NCI-H82 (cell line): Measurements from ENCODE around the gene FBXL12.
"Not testable (repeated sequence)": the region's sequence is repeated elsewhere in the genome, so short reads cannot be mapped to it uniquely, and the experiment has no call there.

Experiments
- DNase-seq: peaks from one replicate; lab custom pipeline; 2025; lab: John Stamatoyannopoulos, UW

FBXL12 gene

DNA sequence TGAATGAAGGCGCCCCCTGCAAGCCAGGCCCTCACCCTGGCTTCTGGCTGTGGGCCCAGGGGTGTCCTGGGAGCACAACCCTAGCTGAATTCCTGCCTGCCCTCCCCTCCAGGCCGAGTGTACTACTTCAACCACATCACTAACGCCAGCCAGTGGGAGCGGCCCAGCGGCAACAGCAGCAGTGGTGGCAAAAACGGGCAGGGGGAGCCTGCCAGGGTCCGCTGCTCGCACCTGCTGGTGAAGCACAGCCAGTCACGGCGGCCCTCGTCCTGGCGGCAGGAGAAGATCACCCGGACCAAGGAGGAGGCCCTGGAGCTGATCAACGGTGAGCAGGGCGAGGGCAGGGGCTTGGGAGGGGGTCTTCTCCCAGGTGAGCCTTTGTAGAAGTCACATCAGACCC lies 19.4 kb upstream of the FBXL12 start:
- DNase-seq = no peak

DNA sequence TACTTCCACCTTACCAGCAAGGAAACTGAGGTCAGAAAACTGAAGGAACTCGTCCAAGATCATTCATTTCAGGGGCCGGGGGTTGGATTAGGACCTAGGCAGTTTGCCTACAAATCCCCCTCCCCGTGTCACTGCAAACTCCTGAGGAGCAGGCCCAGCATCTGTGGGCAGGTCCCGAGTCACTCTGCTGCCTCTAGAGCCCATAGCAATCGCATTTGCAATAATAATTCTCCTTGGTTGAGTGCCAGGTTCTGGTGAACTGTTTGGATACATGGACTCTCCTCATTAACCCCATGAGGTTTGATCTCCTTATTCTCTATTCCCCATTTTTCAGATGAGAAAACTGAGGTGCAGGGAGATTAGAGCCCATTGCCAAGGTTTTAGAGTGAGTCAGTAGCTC lies 17.1 kb upstream of the FBXL12 start:
- peak; percentile 50 for DNase-seq

DNA sequence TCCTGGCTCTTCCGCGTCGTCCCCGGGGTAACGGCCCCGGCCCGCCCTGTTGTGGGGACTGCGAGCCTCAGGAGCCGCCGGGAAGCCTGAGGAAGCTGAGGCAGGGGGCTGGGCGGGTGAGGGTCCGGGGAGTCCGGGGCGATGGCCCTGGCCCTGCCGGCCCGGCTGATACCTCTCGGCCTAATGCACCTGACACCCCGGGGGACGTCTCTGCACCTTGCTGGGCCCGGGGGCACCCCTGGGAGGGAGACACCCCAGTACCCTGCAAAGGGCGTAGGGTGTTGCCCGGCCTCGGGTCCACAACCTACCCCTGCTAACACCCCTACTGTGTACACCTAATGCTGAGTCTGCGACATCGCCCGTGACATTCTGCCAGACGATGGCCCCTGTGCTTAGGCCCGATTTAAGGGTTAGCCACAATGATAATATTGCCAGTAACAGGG lies 16.6 kb upstream of the FBXL12 start:
- DNase-seq = no peak

DNA sequence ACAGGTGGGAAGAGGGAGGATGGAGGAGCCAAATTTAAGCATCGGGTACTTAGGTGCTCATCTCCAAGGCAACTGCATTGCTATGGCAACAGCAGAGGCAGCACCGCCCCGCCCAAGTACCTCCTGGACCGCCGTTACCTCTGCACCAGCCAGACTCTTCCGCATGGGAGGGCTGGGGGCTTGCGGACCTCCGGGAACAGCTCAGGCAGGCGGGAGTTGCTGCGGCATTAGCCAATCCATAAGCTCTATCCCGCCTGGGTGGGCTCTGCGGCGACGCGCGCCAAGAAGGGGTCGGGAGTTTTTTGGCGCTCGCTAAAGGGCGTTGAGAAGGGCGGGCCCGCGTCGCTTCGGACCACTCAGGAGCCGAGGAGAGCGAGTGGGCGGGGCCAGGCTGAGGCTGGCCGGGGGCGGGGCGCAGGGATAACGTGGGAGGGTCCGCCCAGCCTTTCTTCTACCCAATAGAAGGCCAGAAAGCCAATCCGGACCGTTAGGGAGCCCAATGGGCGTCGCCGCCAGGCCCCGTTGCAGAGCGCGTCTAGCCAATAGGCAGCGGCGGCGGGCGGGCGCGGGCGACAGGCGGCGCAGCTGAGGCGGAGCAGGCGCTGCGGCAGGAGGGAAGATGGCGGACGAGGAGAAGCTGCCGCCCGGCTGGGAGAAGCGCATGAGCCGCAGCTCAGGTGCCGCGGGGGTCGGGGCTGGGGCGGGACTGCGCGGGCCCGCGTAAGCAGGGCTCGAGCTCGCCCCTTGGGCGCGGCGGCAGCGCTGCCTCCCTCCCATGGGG lies 16.0 kb upstream of the FBXL12 start, which contains the start of gene PIN1:
TSS of gene PIN1 (plus strand) at position 593 of the 781 bp plus-strand sequence. CDS start at position 620, 27 bp downstream.
- peak; percentile 99 for DNase-seq

DNA sequence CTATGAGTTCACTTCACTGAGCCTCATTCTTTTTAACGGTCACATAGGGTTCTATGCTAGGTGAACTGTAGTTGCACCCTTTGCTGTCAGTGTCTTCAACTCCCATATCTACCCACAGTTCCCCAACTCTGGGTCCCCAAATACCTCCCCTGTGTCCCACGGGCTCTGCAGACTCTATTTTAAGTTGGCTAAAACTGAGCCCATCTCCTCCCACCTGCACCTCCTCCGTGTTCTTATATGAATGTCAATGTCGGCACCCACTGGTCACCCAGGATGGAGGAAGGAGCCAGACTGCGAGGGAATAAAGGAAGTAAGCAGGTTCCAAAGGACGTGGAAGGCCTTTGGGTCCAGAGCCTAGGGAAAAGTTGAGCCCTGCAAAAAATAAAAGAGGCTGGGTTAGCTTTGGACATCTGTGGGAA lies 15.4 kb upstream of the FBXL12 start:
- DNase-seq = no peak

DNA sequence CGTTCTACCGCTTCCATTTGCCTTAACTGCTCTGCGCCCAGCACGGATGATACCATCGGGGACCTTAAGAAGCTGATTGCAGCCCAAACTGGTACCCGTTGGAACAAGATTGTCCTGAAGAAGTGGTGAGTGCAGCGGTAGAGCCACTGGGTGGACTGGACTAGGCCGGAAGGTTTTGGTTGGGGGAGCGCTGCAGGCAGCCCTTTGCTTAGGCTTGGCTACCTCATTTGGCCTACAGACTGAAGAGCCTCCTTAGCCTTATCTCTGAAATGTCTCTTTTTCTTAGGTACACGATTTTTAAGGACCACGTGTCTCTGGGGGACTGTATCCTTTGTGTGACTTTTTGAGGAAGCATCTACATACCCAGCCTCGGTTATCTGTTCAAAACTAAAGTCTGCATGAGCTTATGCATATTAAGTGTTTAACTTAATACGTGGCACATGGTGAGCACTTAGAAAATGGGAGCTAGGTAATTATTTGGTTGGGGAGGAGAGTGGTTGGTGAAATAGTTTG lies 9.7 kb upstream of the FBXL12 start:
- no peak for DNase-seq

DNA sequence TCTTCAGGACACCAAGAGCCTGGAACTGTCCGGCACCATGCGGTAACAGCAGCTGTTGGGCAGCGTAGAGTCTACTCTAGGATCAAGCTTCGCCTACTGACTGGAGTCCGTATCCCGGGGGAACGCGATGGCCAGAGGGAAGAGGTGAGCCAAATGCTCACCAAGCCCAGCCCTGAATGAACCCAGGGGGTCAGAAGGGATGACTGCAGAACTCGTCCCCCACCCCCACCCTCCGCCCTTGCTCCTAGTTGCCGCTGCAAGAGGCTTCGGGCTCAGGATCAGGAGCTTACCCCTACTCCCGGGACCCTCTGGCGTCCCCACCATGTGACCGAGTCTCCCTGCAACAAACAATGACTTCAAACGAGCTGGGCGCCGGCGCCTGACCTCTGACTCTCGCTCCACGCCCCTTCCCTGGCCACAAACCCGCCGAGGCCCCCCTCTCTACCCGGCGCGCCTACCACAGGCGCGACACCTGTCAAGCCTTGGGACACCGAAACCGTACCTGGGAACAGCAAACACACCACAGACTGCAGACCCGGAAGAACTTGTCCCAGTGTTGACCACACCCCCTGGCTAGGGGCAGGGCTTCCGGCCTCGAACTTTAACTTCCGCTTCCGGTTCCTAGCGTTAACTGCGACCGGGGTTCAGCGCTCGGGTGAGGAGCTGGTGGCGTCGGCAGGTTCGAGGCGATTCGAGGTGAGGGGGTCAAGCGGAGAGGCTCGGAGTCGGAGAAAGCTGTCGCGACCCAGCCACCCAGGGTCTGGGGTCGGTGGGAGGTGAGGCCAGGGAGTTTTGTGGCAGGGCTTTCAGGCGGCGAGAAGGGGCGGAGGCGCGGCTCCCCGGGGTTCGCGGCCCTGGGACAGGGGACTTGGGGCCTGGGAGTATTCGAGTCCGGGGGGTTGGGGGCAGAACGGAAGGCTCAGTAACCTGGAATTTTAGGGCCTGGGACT lies 8.7 kb upstream of the FBXL12 start, which contains the start of gene UBL5:
TSS of gene UBL5 (plus strand) at position 630 of the 950 bp plus-strand sequence. CDS start 420 bp downstream, outside the sequence.
- DNase-seq = peak; percentile 91

DNA sequence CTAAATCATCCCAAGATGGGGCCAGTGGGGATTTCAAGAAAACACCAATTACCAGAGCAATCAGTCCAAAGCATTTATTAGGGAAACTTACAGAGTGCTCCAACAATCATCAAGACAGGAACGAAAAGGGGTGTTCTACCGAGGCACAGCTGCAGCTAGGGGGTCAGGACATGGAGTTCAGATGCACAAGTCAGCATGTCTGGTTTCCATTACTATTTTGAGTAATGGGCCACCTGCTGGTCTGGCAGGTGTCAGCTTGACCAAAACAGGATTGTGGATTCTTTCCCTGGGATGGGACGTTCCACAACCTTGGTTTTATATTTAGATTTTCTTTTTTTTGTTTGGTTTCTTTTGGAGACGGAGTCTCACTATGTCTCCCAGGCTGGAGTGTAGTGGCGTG lies 4.9 kb upstream of the FBXL12 start:
- DNase-seq = no peak

DNA sequence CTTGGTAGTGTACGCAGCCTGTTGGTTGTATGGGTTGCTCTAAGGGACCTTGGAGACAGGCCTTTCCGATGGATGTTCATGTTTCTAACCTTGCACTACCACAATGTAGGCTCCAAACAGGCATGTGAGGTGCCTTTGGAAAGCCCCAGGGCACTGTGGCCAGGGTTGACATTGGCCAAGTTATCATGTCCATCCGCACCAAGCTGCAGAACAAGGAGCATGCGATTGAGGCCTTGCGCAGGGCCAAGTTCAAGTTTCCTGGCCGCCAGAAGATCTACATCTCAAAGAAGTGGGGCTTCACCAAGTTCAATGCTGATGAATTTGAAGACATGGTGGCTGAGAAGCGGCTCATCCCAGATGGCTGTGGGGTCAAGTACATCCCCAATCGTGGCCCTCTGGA lies 1.2 kb upstream of the FBXL12 start:
- DNase-seq = not testable (repeated sequence)

DNA sequence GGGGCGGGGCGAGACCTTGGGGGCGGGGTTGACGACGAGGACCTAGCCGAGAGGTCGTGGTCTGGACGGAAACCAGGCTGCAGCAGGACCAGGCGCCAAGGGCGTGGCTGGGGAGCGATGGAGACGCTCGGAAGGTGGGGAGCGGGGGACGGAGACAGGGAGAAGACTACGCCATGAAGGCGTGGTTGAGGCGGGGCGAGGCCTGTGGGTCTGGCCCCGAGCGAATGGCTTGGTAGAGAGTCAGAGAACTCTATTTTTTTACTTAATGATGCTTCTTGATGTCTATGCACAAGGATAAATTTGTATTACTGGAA lies 674 bp upstream of the FBXL12 start:
- no peak for DNase-seq

DNA sequence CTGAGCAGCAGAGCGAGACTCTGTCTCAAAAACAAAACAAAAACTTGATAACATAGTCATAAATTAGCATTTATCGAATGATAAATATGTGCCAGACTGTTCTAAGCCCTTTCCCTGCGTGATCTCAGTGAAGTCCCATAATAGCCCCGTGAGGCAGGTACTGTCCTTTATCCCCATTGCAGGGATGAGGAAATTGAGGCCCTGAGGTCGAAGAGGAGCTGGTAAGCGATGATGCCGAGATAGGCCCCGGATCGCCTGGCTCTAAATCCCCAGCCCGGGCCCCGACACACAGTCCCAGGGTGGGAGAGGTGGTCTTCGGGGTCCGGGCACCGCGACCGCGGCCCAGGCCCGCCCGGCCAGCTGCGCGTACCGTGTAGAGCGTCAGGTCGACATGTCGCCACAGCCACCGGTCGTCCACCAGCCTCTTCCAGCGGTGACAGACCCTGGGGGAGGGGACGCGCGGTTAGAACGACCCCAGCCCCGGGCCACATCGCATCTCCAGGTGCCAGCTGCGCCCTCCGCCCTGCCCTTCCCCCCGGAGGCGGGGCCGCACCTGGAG lies 625 bp downstream of the FBXL12 start:
- no peak for DNase-seq

DNA sequence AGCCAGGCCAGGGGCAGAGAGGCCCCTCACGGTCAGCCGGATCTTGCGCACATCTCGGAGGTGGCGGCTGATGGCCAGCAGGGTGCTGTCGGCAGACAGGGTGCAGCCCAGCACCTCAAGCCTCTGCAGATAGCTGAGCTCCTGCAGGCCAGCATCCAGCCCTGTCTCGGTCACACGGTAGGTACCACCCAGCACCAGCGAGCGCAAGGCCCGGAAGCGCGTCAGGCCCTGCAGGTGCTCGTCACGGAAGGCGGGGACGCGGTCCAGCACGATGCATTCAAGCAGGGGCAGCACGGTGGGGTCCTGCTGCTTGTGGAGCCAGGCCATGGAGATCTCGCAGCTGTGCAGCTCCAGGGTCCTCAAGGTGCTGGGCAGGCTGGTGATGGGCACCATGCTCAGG lies 7.7 kb downstream of the FBXL12 start:
- no peak for DNase-seq

DNA sequence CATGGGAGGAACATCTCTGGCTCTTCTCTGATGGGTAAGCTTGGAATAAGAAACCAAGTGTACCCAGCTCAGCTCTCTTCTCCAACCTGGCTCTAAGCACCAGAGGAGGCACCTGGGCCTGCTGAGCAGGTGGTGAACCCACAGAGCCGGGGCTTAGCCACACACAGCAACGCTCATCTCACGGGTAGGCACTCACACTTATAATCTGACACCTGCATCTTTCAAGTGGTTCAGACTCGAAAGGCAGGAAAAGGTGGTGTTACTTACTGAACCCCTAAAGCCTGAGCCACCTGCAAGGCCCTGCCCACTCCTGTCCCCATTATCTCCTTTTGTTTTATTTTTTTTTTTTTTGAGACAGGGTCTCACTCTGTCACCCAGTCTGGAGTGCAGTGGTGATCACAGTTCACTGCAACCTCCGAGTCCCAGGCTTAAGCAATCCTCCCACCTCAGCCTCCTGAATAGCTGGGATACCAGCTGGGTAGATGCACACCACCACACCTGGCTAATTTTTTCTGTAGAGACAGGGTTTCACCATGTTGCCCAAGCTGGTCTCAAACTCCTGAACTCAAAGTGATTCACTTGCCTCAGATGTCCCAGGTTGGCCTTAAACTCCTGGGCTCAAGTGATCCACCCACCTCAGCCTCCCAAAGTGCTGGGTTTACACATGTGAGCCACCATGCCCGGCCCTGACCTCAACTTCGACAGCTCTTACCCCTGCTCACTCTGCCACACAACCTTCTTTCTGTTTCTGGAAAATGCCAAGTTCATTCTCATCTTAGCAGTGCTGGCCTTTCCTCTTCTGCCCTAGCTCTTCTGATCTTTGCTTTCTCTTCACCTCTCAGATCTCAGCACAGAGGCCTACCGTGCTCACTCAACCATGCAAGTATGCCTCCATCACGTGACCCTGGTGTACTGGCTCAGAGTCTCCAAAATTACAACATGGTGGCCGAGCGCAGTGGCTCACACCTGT lies 9.7 kb downstream of the FBXL12 start:
- DNase-seq = no peak

DNA sequence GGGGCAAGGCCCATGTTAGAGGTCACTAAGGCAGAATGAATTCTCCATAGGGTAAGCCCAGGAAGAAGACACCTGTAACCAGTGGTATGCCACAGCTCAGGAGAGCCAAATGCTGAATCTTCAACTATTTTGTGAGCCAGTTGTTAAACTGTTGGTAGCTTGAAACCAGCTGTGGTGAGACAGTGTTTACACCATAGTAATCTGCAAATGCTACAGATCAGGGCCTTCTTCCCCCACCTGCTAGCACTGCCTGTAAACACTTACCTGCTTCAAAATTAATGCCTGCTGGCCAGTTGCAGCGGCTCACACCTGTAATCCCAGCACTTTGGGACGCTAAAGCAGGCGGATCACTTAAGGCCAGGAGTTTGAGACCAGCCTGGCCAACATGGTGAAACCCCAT lies 12.1 kb downstream of the FBXL12 start:
- DNase-seq = no peak

DNA sequence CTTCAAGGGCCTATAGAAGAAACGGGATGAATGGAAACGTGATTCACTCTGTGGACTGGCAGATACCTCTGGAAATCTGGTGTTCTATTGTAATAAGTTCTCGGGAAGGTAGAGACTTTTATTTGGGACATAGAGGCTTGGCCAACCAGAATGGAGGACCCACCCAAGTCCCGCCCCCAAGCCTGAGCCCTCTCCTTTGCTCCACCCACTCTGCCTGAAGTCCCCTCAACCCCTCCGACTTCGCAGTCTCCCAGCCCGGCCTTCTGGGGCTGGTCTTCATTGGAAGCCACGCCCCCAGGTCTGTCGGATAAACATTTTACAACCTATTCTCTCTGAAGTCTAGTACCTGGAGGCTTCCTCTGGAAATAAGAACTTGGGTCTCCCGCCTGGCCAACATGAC lies 16.9 kb downstream of the FBXL12 start:
- peak; percentile 39 for DNase-seq

DNA sequence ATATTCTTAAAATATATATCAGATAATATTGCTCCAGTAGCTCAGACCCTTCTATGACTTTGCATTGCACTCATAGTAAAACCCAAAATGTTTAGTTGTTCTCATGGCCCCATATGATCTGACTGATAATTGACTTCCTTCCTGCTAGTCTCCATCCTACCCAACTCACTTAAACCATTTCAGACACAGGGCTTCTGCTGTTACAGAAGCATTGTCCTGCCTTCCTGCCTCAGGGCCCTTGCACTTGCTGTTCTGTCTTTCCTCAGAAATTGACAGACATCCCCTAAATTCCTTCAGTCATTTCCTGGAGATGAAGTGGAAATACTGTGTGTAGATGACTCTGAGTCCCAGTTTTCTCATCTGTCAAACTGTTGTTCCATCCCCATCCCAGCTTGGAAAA lies 19.7 kb downstream of the FBXL12 start:
- DNase-seq = no peak

DNA sequence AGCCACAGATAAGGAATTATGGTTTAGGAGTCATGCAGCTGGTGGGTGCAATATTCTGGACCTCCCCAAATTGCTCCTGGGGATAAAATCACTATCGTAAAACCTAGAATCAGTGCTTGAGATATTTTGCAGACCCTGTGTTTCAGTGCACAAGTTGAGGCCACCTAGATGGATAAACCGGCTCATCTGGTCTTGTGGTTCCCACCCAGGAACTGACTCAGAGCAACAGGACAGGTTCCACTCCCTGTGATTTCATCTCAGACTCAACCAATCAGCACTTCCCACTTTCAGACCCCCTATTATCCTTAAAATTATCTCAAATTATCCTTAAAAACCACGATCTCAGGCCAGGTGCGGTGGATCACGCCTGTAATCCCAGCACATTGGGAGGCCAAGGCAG lies 21.0 kb downstream of the FBXL12 start:
- DNase-seq = no peak

DNA sequence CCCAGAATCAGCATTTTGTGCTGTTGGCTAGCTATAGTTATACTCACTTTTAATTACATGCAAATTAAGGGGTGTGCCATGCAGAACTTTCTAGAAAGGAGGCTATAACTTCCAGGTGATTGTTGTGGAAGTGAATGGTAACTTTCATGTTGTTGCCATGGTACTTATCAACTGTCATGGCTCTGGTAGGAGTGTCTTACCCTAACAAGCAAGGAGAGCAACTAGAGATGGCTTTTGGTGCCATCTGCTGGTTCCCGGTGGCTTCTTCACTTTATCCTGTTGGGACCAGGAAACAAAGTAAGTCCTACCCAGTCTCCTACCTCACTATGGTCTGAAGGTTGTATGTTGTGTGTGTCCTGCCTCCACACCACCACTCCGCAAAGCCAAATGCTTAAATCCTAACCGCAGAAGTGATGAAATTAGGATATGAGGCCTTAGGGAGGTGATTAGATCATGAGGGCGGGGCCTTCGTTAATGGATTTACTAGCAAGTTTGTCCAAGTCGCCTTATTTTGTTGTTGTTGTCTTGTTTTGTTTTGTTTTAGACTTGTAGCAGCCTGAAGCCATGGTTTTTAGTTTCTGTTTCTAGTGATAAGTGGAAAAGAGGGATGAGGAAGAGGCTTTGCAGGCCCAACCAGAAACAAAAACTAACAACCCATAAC lies 22.6 kb downstream of the FBXL12 start:
- peak; percentile 89 for DNase-seq

DNA sequence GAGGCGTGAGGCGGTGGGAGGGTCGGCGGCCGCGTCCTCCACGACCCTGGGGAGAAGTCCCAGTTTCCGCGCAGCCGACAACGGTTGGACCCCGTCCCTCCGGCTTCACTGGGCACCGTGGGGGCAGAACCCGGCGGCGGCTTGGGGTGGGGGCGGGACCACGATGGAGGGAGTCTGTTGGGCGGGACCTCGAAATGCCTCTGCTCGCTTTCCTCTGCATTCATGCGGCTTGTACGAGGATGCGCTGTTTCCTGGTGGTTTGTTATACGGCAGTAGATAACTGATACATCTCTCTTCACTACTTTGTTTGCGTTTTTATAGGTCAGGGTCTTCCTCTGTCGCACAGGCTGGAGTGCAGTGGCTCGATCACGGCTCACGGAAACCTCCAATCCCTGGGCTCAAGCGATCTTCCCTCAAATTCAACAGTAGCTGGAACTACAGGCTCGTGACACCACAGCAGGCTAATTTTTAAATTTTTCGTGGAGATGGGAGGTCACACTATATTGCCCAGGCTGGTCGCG lies 25.7 kb downstream of the FBXL12 start:
- peak; percentile 59 for DNase-seq
